Activated naive CD4-positive, alpha-beta T cell treated with anti-CD3 and anti-CD28 coated beads for 36 hours (primary cell): Measurements from ENCODE around the gene BDH2. TPM values are rescaled to one million over a fixed set of nuclear protein-coding genes. Genes with fewer than 3 reads are reported as not detected.

Experiments
- CTCF ChIA-PET: fragments of 350-600 bp; sonication (Branson Sonifier 250); formaldehyde crosslinking; loops from one replicate; lab custom pipeline; 2021; ENCODE audit warnings: antibody characterized with exemption; lab: Charles Lee
- DNase-seq: peaks from one replicate; pipeline ENCODE4 v3.0.0-alpha.2; 2020
- H3K27ac Mint-ChIP-seq: one replicate; pipeline ENCODE4 v1.8.0; 2021; ENCODE audit warnings: mild to moderate bottlenecking, mixed read lengths
- H3K27me3 Mint-ChIP-seq: one replicate; pipeline ENCODE4 v1.8.0; 2021; ENCODE audit warnings: low read depth, mixed read lengths
- H3K36me3 Mint-ChIP-seq: one replicate; pipeline ENCODE4 v1.8.0; 2021; ENCODE audit warnings: low read depth, mixed read lengths
- H3K4me1 Mint-ChIP-seq: one replicate; pipeline ENCODE4 v1.8.0; 2021; ENCODE audit warnings: low read depth, mixed read lengths
- H3K4me3 Mint-ChIP-seq: one replicate; pipeline ENCODE4 v1.8.0; 2021; ENCODE audit warnings: mild to moderate bottlenecking, moderate library complexity, mixed read lengths
- H3K9me3 Mint-ChIP-seq: one replicate; pipeline ENCODE4 v1.8.0; 2021; ENCODE audit warnings: mixed read lengths
- intact Hi-C: fragments of 100-400 bp; cut with micrococcal nuclease; formaldehyde crosslinking; loops from one replicate; pipeline ENCODE4 v1.15.1; 2023
- total RNA-seq, 2 experiments: library from RNA; stranded (reverse); gene quantifications; one replicate each; pipeline ENCODE4 v1.2.3, GENCODE V29; 2021

The BDH2 gene
- total RNA-seq, 2 experiments from 2014 or later, result 16.2 to 20.4 TPM

DNA sequence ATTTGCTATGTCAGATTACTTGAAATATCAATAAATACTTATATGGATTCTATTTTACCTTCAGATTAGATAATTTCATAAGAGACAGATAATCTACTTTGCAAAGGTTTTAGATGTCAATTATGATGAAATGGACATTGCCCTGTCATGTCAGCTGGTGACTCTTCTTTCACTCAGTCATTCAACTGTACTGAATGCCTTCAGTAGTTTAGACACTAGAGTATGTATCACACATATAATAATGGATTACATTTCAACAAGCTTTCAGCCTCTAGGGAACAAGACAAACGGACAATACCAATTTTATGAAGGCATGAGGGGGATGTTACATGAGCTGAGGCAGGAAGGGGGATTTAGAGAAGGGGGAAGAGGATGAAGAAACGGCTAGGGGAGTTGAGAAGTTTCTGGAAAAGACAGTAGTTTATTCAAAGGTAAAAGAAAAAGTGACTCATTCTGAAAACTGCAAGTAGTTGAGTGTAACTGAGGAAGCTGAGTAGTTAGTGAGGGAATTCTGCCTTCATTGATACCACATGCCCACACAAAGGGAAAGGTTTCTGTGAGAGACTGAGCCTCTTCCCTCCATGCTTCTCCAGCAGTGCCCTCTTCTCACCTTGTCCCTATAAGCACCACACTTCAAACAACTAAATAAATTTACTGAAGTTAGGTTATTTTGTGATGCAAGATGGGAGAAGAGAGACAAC is 48.7 kb downstream of the BDH2 start:
- Mint-ChIP-seq H3K4me3 (no peak overlapping the region), H3K27me3 (no peaks in the 10 kb centered on the region), H3K9me3 (no peaks in the 10 kb centered on the region), H3K27ac (no peak overlapping the region), H3K36me3 (peaks cover 37% of the 10 kb centered on the region), H3K4me1 (peaks cover 15% of the 10 kb centered on the region)
- intact Hi-C loops, result no loop called here
- DNase-seq, result no peak
- CTCF ChIA-PET, result interaction anchor here (0.5 to 1.6 kb wide), 4 partner anchors 9 to 42 kb away, joined by 3 to 5 read pairs (median 4); no protein-coding TSS in a partner anchor

DNA sequence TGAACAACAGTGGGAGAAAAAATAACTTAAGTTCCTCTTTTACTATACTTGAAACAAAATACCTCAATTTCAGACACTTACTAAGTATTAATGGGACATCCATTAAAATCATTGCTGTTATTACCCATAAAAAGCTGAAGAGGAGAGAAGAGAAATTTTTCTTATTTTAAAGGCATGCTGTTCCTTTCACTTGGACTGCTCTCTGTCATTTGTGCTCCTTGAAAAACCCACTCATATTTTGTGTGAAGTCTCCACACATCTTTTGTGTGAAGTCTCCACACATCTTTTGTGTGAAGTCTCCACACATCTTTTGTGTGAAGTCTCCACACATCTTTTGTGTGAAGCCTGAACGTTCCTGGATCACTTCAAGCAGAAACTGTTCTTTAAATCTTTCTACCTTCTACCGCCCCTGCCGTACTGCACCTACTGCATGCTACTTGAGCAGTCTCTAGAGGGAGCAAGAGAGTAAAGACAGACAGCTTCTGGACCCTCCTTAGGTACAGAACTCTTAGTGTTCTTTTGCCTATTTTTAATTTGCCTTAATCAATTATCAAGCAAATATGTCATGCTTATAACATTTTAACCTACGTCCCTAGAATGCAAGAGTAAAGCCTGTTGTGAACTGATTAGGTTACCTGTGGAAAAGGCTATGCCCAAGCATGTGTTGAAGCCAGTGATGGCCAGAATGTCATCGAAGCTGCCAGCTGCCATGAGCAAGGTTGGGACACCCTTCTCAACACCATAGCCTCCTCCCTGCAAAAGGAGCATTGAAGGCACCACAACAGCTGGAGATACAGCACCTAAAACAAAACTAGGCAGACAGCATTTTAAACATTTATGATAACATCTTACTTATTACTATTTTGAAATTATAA is 53.0 kb downstream of the BDH2 start:
- DNase-seq, result peak; percentile 42
- Mint-ChIP-seq H3K36me3 (peaks cover 52% of the 10 kb centered on the region), H3K4me1 (peaks cover 10% of the 10 kb centered on the region), H3K27ac (no peak overlapping the region), H3K4me3 (no peak overlapping the region), H3K27me3 (no peaks in the 10 kb centered on the region), H3K9me3 (no peaks in the 10 kb centered on the region)
- CTCF ChIA-PET, result interaction anchor here (0.6 to 5.0 kb wide), 12 partner anchors 11 to 54 kb away, joined by 3 to 69 read pairs (median 5); partner anchors contain the start of gene BDH2
- intact Hi-C loops, result loop anchor here (1.0 to 5.0 kb wide), 4 partner anchors 28 to 886 kb away; partner anchors contain the start of gene BDH2

DNA sequence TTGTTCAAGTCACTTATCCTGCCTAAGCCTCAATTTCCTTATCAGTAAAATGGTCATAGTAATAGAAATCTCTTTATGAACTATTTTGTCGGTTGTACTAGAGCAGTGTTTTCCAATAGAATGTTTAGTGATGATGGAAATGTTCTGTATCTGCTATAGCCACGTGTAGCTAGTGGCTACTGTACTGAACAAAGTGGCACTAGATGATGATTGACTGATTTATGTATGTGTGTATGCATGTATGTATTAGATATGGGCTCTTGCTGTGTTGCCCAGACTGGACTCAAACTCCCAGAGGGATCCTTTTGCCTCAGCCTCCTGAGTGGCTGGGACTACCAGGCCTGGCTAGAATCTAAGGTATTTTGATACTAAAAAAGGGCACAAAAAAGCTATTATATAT is 55.5 kb downstream of the BDH2 start:
- no peaks in the 10 kb centered on the region for H3K4me1 Mint-ChIP-seq
- CTCF ChIA-PET, result interaction anchor here (0.6 to 5.0 kb wide), 6 partner anchors 8 to 57 kb away, joined by 3 to 69 read pairs (median 4); partner anchors contain the start of gene BDH2
- H3K36me3 Mint-ChIP-seq, result peaks cover 48% of the 10 kb centered on the region
- no peaks in the 10 kb centered on the region for H3K9me3 Mint-ChIP-seq
- DNase-seq, result no peak
- no peak overlapping the region for H3K4me3 Mint-ChIP-seq
- H3K27me3 Mint-ChIP-seq, result no peaks in the 10 kb centered on the region
- H3K27ac Mint-ChIP-seq, result no peak overlapping the region
- intact Hi-C loops, result no loop called here

DNA sequence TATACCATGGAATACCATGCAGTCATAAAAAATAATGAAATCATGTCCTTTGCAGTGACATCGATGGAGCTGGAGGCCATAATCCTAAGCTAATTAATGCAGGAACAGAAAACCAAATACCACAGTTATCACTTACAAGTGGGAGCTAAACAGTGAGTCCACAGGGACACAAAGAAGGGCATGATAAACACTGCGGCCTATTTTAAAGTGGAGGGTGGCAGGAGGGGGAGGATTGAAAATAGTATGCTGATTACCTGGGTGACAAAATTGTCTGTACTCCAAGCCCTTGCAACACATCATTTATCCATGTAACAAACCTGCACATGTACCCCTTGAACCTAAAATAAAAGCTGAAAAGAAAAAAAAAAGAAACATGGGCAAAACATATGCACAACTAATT is 63.5 kb downstream of the BDH2 start:
- Mint-ChIP-seq H3K4me3 (no peak overlapping the region), H3K9me3 (no peaks in the 10 kb centered on the region), H3K27ac (no peak overlapping the region), H3K4me1 (no peaks in the 10 kb centered on the region), H3K27me3 (no peaks in the 10 kb centered on the region), H3K36me3 (peaks cover 24% of the 10 kb centered on the region)
- intact Hi-C loops, result no loop called here
- no peak for DNase-seq
- CTCF ChIA-PET, result interaction anchor here (0.7 to 0.8 kb wide), 2 partner anchors 9 to 12 kb away, joined by 3 to 6 read pairs; no protein-coding TSS in a partner anchor

DNA sequence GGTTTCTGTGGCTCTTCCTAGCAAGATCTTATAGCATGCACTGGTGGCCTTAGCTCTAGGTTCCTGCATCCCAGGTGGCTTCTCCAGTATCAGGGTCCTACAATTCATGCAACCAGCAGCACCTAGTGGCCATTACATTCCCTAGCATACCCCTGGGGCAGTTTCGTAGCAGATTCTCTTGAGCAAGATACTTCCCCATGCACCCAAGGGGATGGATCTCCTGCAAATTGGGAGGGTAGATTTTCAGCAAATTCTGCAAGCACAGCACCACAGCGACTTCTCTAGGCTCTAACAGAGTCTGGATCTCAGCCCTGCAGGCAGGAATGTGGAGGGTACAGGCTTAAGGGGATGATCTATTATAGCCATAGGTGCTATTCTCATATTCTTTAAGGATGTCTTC is 67.1 kb downstream of the BDH2 start:
- intact Hi-C loops, result no loop called here
- DNase-seq, result peak; percentile 25

DNA sequence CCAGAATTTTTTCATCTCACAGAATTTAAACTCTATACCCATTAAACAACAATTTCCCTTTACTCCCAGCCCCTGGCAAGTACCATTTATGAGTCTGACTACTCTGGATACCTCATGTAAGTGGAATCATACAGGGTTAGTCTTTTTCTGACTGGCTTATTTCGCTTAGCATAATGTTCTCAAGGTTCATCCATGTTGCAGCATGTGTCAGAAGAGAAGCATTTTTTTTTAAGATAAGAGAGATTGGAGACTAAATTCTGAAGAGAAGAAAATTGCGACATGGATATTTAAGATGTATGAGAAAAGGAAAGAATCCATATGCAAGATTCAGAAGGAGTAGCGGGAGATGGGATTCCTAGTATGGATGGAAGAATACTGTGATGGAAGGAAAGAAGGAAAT is 68.8 kb downstream of the BDH2 start:
- peaks cover 6% of the 10 kb centered on the region for H3K4me1 Mint-ChIP-seq
- no peak overlapping the region for H3K4me3 Mint-ChIP-seq
- H3K36me3 Mint-ChIP-seq, result peaks cover 24% of the 10 kb centered on the region
- intact Hi-C loops, result no loop called here
- no peaks in the 10 kb centered on the region for H3K9me3 Mint-ChIP-seq
- CTCF ChIA-PET, result no interaction called here
- no peaks in the 10 kb centered on the region for H3K27me3 Mint-ChIP-seq
- DNase-seq, result no peak
- no peak overlapping the region for H3K27ac Mint-ChIP-seq

More for the DNA sequence above, 67.1 kb downstream of the BDH2 start:
- CTCF ChIA-PET, result interaction anchor here (0.8 to 1.3 kb wide), 3 partner anchors 12 to 67 kb away, joined by 3 to 5 read pairs (median 4); partner anchors contain the start of gene BDH2
- Mint-ChIP-seq H3K4me3 (no peak overlapping the region), H3K27ac (no peak overlapping the region), H3K36me3 (peaks cover 34% of the 10 kb centered on the region), H3K4me1 (no peaks in the 10 kb centered on the region), H3K27me3 (no peaks in the 10 kb centered on the region), H3K9me3 (no peaks in the 10 kb centered on the region)

DNA sequence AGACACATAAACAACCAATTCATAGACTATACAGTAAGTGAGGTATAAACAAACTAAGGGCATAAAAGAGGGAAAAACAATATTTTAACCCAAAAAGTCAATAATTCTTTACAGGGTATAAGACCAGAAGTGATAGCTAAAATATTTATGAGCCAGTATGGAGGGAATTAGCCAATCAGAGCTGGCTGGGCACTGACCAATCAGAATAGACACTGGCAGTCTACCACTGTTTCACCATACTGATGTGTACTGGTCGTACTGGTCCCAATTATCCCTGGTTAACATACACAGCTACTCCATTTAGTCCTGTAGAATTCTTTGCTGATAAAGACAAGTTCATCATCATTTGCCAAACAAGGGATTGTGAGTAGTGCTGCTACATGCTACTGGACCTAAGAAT is 70.3 kb downstream of the BDH2 start:
- H3K36me3 Mint-ChIP-seq, result peaks cover 16% of the 10 kb centered on the region
- intact Hi-C loops, result no loop called here
- H3K4me1 Mint-ChIP-seq, result peaks cover 9% of the 10 kb centered on the region
- H3K4me3 Mint-ChIP-seq, result no peak overlapping the region
- no peak overlapping the region for H3K27ac Mint-ChIP-seq
- CTCF ChIA-PET, result interaction anchor here (1.0 to 3.5 kb wide), 3 partner anchors 18 to 70 kb away, joined by 3 to 11 read pairs (median 4); partner anchors contain the start of gene BDH2
- H3K27me3 Mint-ChIP-seq, result no peaks in the 10 kb centered on the region
- no peaks in the 10 kb centered on the region for H3K9me3 Mint-ChIP-seq
- no peak for DNase-seq

Other genes with a start within 250 kb of the BDH2 start
- 10 to 100 TPM; 25.1 to 25.7 TPM for gene CISD2, start 230.8 kb downstream of the BDH2 start, total RNA-seq
- 1 to 10 TPM; 2.0 to 3.5 TPM for gene SLC9B1, start 80.1 kb downstream of the BDH2 start, total RNA-seq
- gene SLC9B2, start 23.1 kb downstream of the BDH2 start, total RNA-seq, result 10 to 100 TPM; 26.7 to 28.6 TPM
- gene CENPE, start 98.5 kb upstream of the BDH2 start, total RNA-seq, result 10 to 100 TPM; 38.1 to 45.2 TPM